CD14-positive monocyte (primary cell): ENCODE measurements around the gene TFR2. TPM values are rescaled to one million over a fixed set of nuclear protein-coding genes. Genes with fewer than 3 reads are reported as not detected.

Experiments used
- DNase-seq, 3 donors: peaks; one replicate each; pipeline ENCODE4 v3.0.0-alpha.2; 2011 to 2022
- H2AFZ ChIP-seq: 2 replicates; pipeline ENCODE4 v1.6.0; 2012; ENCODE audit warnings: mild to moderate bottlenecking, low read depth, low read length, inconsistent platforms; ENCODE audit not compliant: insufficient read depth, poor library complexity, severe bottlenecking
- H3K27ac ChIP-seq, 2 donors: 1 replicate in 1 of 2; 2 replicates in 1 of 2; pipeline ENCODE4 v1.5.1; 2012 to 2013; ENCODE audit warnings: low read length in 2 of 2, control low read depth in 1 of 2, inconsistent platforms in 1 of 2, low read depth in 1 of 2, mild to moderate bottlenecking in 1 of 2
- H3K27me3 ChIP-seq, 2 donors: one replicate each; pipeline versions ENCODE4 v1.6.0 to v1.6.1; 2011 to 2013; ENCODE audit warnings: low read length in 2 of 2; ENCODE audit not compliant: control insufficient read depth in 2 of 2, insufficient read depth in 2 of 2
- H3K36me3 ChIP-seq, 2 donors: replicated peaks in 1 of 2; 1 replicate in 1 of 2; 2 replicates in 1 of 2; pipeline versions ENCODE4 v1.5.1 to v1.6.1; 2012 to 2013; ENCODE audit warnings: low read length in 2 of 2, control low read depth in 1 of 2, inconsistent platforms in 1 of 2, mild to moderate bottlenecking in 1 of 2; ENCODE audit not compliant: insufficient read depth in 2 of 2, control insufficient read depth in 1 of 2
- H3K4me1 ChIP-seq, 2 donors: 1 replicate in 1 of 2; 2 replicates in 1 of 2; pipeline versions ENCODE4 v1.5.1 to v1.6.1; 2012 to 2013; ENCODE audit warnings: low read length in 2 of 2, control low read depth in 1 of 2, inconsistent platforms in 1 of 2, mild to moderate bottlenecking in 1 of 2, moderate library complexity in 1 of 2; ENCODE audit not compliant: insufficient read depth in 2 of 2, control insufficient read depth in 1 of 2
- H3K4me2 ChIP-seq: replicated peaks from 2 replicates; pipeline ENCODE3; 2012; ENCODE audit warnings: low read length, moderate library complexity, mild to moderate bottlenecking; ENCODE audit not compliant: poor library complexity, severe bottlenecking; ENCODE audit errors: extremely low read depth
- H3K4me3 ChIP-seq, 3 experiments: fragments of 200-600 bp in 1 of 3; sonication (generic) in 1 of 3; replicated peaks in 1 of 3; 1 replicate in 2 of 3; 2 replicates in 1 of 3; pipeline ENCODE4 v1.5.1; 2011 to 2013; ENCODE audit warnings: low read length in 3 of 3, mild to moderate bottlenecking in 3 of 3, control low read depth in 2 of 3, low read depth in 2 of 3, inconsistent platforms in 1 of 3, moderate library complexity in 1 of 3
- H3K79me2 ChIP-seq: 2 replicates; pipeline ENCODE4 v1.6.0; 2012; ENCODE audit warnings: mild to moderate bottlenecking, control low read depth, inconsistent platforms, low read length, moderate library complexity; ENCODE audit not compliant: insufficient read depth
- H3K9ac ChIP-seq: 2 replicates; pipeline ENCODE4 v1.6.0; 2017; ENCODE audit warnings: low read length, mild to moderate bottlenecking; ENCODE audit not compliant: insufficient read depth, poor library complexity, severe bottlenecking
- H3K9me3 ChIP-seq, 2 donors: replicated peaks in 1 of 2; 1 replicate in 1 of 2; 2 replicates in 1 of 2; pipeline versions ENCODE4 v1.5.1 to v1.6.1; 2012 to 2013; ENCODE audit warnings: low read length in 2 of 2, control low read depth in 1 of 2; ENCODE audit not compliant: control insufficient read depth in 1 of 2, insufficient read depth in 1 of 2
- H4K20me1 ChIP-seq: 2 replicates; pipeline ENCODE4 v1.6.0; 2012; ENCODE audit warnings: mild to moderate bottlenecking, low read length, control low read depth, moderate library complexity; ENCODE audit not compliant: insufficient read depth
- H3K27ac Mint-ChIP-seq, 7 donors: one replicate each; pipeline ENCODE4 v1.8.0; 2020; ENCODE audit warnings: mild to moderate bottlenecking in 7 of 7, mixed read lengths in 7 of 7, moderate library complexity in 6 of 7, inconsistent platforms in 2 of 7
- H3K27me3 Mint-ChIP-seq, 3 donors: one replicate each; pipeline ENCODE4 v1.8.0; 2021 to 2022; ENCODE audit warnings: low read depth in 3 of 3, mild to moderate bottlenecking in 3 of 3, mixed read lengths in 3 of 3, moderate library complexity in 3 of 3, inconsistent platforms in 1 of 3
- H3K36me3 Mint-ChIP-seq, 2 donors: one replicate each; pipeline ENCODE4 v1.8.0; 2020; ENCODE audit warnings: mixed read lengths in 2 of 2, inconsistent platforms in 1 of 2, mild to moderate bottlenecking in 1 of 2
- H3K4me1 Mint-ChIP-seq: one replicate; pipeline ENCODE4 v1.8.0; 2020; ENCODE audit warnings: mild to moderate bottlenecking, mixed read lengths
- H3K4me3 Mint-ChIP-seq, 2 donors: one replicate each; pipeline ENCODE4 v1.8.0; 2020; ENCODE audit warnings: mild to moderate bottlenecking in 2 of 2, mixed read lengths in 2 of 2, moderate library complexity in 1 of 2
- H3K9me3 Mint-ChIP-seq, 7 donors: one replicate each; pipeline ENCODE4 v1.8.0; 2020 to 2022; ENCODE audit warnings: mixed read lengths in 7 of 7, mild to moderate bottlenecking in 6 of 7, moderate library complexity in 6 of 7, inconsistent platforms in 2 of 7
- CTCF ChIP-seq: fragments of 200-600 bp; IDR thresholded peaks from one replicate; pipeline ENCODE4 v1.8.0; 2022; ENCODE audit warnings: antibody characterized with exemption, mild to moderate bottlenecking
- WGBS: methylation state at CpG from one replicate; pipeline ENCODE4 v1.1.5; 2013; ENCODE audit warnings: missing lambda C conversion rate; ENCODE audit not compliant: insufficient coverage; 5-methylcytosine and 5-hydroxymethylcytosine counted together
- intact Hi-C, 2 donors: fragments of 100-400 bp; cut with micrococcal nuclease; formaldehyde crosslinking; loops; one replicate each; pipeline versions ENCODE4 v1.15.0 to v1.15.1; 2023
- polyA plus RNA-seq, 3 donors: library from polyadenylated mRNA; depleted of rRNA in 1 of 3; unstranded in 2 of 3; stranded (reverse) in 1 of 3; fragments of 300-500 nt in 2 of 3; fragments of >200 nt in 1 of 3; fragmentation: Illumina TruSeq in 2 of 3; gene quantifications; 1 replicate in 2 of 3; 2 replicates in 1 of 3; pipeline ENCODE4 v1.2.3, GENCODE V29; 2012 to 2021

The TFR2 gene
- polyA plus RNA-seq, 3 donors, result 0.79 to 1.4 TPM; not detected in 1

- Histone ChIP-seq H3K79me2 (peaks cover 57% of the 10 kb centered on the region), H3K4me1 (peaks cover 22 to 26% of the 10 kb centered on the region in 2 donors), H2AFZ (no peak overlapping the region), H3K27ac (no peak overlapping the region), H3K9ac (no peak overlapping the region), H4K20me1 (peaks cover 100% of the 10 kb centered on the region), H3K27me3 (no peaks in the 10 kb centered on the region), H3K4me3 (no peak overlapping the region), H3K4me2 (no peak overlapping the region), H3K36me3 (peaks cover 54 to 68% of the 10 kb centered on the region in 2 donors), H3K9me3 (no peaks in the 10 kb centered on the region)
- Mint-ChIP-seq H3K9me3 (no peaks in the 10 kb centered on the region), H3K4me1 (peaks cover 23% of the 10 kb centered on the region), H3K27me3 (peaks cover 0 to 3% (median 0%) of the 10 kb centered on the region in 3 donors), H3K4me3 (no peak overlapping the region), H3K27ac (peak overlapping the region in 3 of 7 donors; percentile 55 to 80 (median 57)), H3K36me3 (peaks cover 39 to 62% of the 10 kb centered on the region in 2 donors)
- WGBS, result 98% methylated on average over 11 of the region's 16 CpGs
- DNase-seq, result no peak
- intact Hi-C loops, result no loop called here
- no peak for TF ChIP-seq CTCF
Observed at GRCh38 chr7:100688326-100688860, 47.0 kb upstream of the TFR2 start.

- H3K4me3 Mint-ChIP-seq, result no peak overlapping the region
- DNase-seq, result no peak
- H3K27ac ChIP-seq, result no peak overlapping the region
- H3K27me3 ChIP-seq, result no peaks in the 10 kb centered on the region
- peaks cover 17% of the 10 kb centered on the region for H3K4me1 Mint-ChIP-seq
- no peaks in the 10 kb centered on the region for H3K9me3 ChIP-seq
- TF ChIP-seq CTCF, result no peak
- peaks cover 0 to under 1% (median 0%) of the 10 kb centered on the region in 3 donors for H3K27me3 Mint-ChIP-seq
- peak overlapping the region in 1 of 7 donors; percentile 26 for H3K27ac Mint-ChIP-seq
- H2AFZ ChIP-seq, result no peak overlapping the region
- H3K79me2 ChIP-seq, result peaks cover 52% of the 10 kb centered on the region
- intact Hi-C loops, result no loop called here
- WGBS, result 96% methylated on average over 20 of the region's 25 CpGs
- peaks cover 16 to 21% of the 10 kb centered on the region in 2 donors for H3K4me1 ChIP-seq
- H4K20me1 ChIP-seq, result peaks cover 100% of the 10 kb centered on the region
- H3K9me3 Mint-ChIP-seq, result peaks cover 0 to 1% (median 0%) of the 10 kb centered on the region in 7 donors
- H3K9ac ChIP-seq, result no peak overlapping the region
- H3K4me3 ChIP-seq, result no peak overlapping the region
- H3K36me3 ChIP-seq, result peaks cover 60 to 74% of the 10 kb centered on the region in 2 donors
- no peak overlapping the region for H3K4me2 ChIP-seq
- H3K36me3 Mint-ChIP-seq, result peaks cover 42 to 67% of the 10 kb centered on the region in 2 donors
Observed at GRCh38 chr7:100687751-100688300, 46.5 kb upstream of the TFR2 start.
